ENCODE results near the gene AVL9.

Gene AVL9

GRCh38 chr7:32535162-32535702, 39.9 kb downstream of the AVL9 start:
- no peak for DNase-seq

- DNase-seq = no peak
Observed at GRCh38 chr7:32536016-32536415, 40.7 kb downstream of the AVL9 start.

GRCh38 chr7:32536585-32536984, 41.3 kb downstream of the AVL9 start:
- DNase-seq = no peak

- no peak for DNase-seq
Observed at GRCh38 chr7:32537760-32538159, 42.5 kb downstream of the AVL9 start.

- no peak for DNase-seq
Observed at GRCh38 chr7:32539366-32539765, 44.1 kb downstream of the AVL9 start.

- DNase-seq = no peak
Observed at GRCh38 chr7:32539919-32540531, 44.7 kb downstream of the AVL9 start.

- DNase-seq = no peak
Observed at GRCh38 chr7:32542595-32542994, 47.3 kb downstream of the AVL9 start.

GRCh38 chr7:32559480-32559879, 64.2 kb downstream of the AVL9 start:
- DNase-seq = no peak

- no peak for DNase-seq
Observed at GRCh38 chr7:32560075-32560474, 64.8 kb downstream of the AVL9 start.

GRCh38 chr7:32561613-32562012, 66.3 kb downstream of the AVL9 start:
- no peak for DNase-seq

- DNase-seq = no peak
Observed at GRCh38 chr7:32564542-32564941, 69.3 kb downstream of the AVL9 start.

GRCh38 chr7:32569388-32570289, 74.3 kb downstream of the AVL9 start:
- DNase-seq = no peak

GRCh38 chr7:32573110-32573687, 77.9 kb downstream of the AVL9 start:
- no peak for DNase-seq

GRCh38 chr7:32574626-32575025, 79.3 kb downstream of the AVL9 start:
- DNase-seq = no peak

- no peak for DNase-seq
Observed at GRCh38 chr7:32577421-32577820, 82.1 kb downstream of the AVL9 start.

GRCh38 chr7:32579776-32580175, 84.5 kb downstream of the AVL9 start:
- no peak for DNase-seq

- DNase-seq = no peak
Observed at GRCh38 chr7:32580646-32581045, 85.4 kb downstream of the AVL9 start.

GRCh38 chr7:32582036-32582435, 86.7 kb downstream of the AVL9 start:
- DNase-seq = no peak

GRCh38 chr7:32583791-32584190, 88.5 kb downstream of the AVL9 start:
- DNase-seq = no peak

GRCh38 chr7:32586291-32587221, 91.3 kb downstream of the AVL9 start:
- no peak for DNase-seq

GRCh38 chr7:32587411-32587948, 92.2 kb downstream of the AVL9 start:
- no peak for DNase-seq

GRCh38 chr7:32588657-32589056, 93.4 kb downstream of the AVL9 start:
- DNase-seq = no peak
